K562 (cell line): ENCODE measurements around the gene DVL2. TPM values are rescaled to one million over a fixed set of nuclear protein-coding genes. Genes with fewer than 3 reads are reported as not detected.

Experiments used
- ATAC-seq: fragments of 200-7000 bp; cut with Tn5 transposase; 3 replicates; pipeline ENCODE4 v1.9.1; 2020; ENCODE audit warnings: moderate library complexity
- BruUV-seq: library from RNA; stranded (reverse); fragments of 400-500 nt; replicated peaks from 2 replicates; lab custom pipeline; 2021; lab: Mats Ljungman, UMichigan
- CTCF ChIA-PET: fragments of 300-600 bp; formaldehyde crosslinking; extraction: SDS; loops from one replicate; lab custom pipeline; 2021; ENCODE audit warnings: low intra/inter-chr PET ratio; lab: Yijun Ruan, JAX
- POLR2A ChIA-PET: fragments of 300-600, 350-650 bp; sonication (Branson Sonifier 250); formaldehyde crosslinking; extraction: SDS; loops from one replicate; lab custom pipeline; 2021; ENCODE audit warnings: antibody characterized with exemption, inconsistent platforms; lab: Yijun Ruan, JAX
- DNase-seq, 4 experiments: peaks; one replicate each; pipeline versions ENCODE4 v3.0.0 to v3.0.0-alpha.2; 2011 to 2018; ENCODE audit warnings: low spot score in 3 of 4, mixed read lengths in 3 of 4; ENCODE audit errors: extremely low read depth in 1 of 4
- FAIRE-seq: peaks from 2 replicates; lab custom pipeline; 2011; peaks lifted over from hg19 to GRCh38; lab: Jason Lieb, UNC
- H2AFZ ChIP-seq: 2 replicates; pipeline ENCODE4 v1.6.0; 2011; ENCODE audit warnings: low read depth, low read length, control low read depth, inconsistent platforms
- H3K27ac ChIP-seq: fragments of 200-600 bp; 3 replicates; pipeline ENCODE4 v1.8.0; 2011; ENCODE audit warnings: low read depth, mild to moderate bottlenecking, control low read depth, inconsistent platforms, low read length, moderate library complexity, mixed read lengths; ENCODE audit errors: extremely low read depth
- H3K27me3 ChIP-seq, 2 experiments: fragments of 300-600 bp in 1 of 2; 2 replicates in 1 of 2; 3 replicates in 1 of 2; pipeline versions ENCODE4 v1.6.0 to v1.8.0; 2011; ENCODE audit warnings: inconsistent platforms in 2 of 2, low read length in 2 of 2, mild to moderate bottlenecking in 1 of 2, mixed read lengths in 1 of 2, moderate library complexity in 1 of 2; ENCODE audit not compliant: control insufficient read depth in 2 of 2, insufficient read depth in 2 of 2
- H3K36me3 ChIP-seq: fragments of 300-600 bp; 3 replicates; pipeline ENCODE4 v1.8.0; 2011; ENCODE audit warnings: mild to moderate bottlenecking, low read length, inconsistent platforms; ENCODE audit not compliant: control insufficient read depth, insufficient read depth
- H3K4me1 ChIP-seq, 2 experiments: fragments of 200-600 bp in 1 of 2; replicated peaks in 1 of 2; 2 replicates in 1 of 2; 3 replicates in 1 of 2; pipeline versions ENCODE4 v1.5.1 to v1.8.0; 2011; ENCODE audit warnings: inconsistent platforms in 2 of 2, low read length in 2 of 2, mild to moderate bottlenecking in 1 of 2, mixed read lengths in 1 of 2, moderate library complexity in 1 of 2; ENCODE audit not compliant: control insufficient read depth in 2 of 2, insufficient read depth in 2 of 2
- H3K4me2 ChIP-seq: 2 replicates; pipeline ENCODE4 v1.6.1; 2011; ENCODE audit warnings: low read length, control low read depth, inconsistent platforms, mixed read lengths; ENCODE audit not compliant: insufficient read depth
- H3K4me3 ChIP-seq: fragments of 200-600 bp; sonication (generic), shearing (Covaris generic); 2 replicates; pipeline ENCODE4 v1.5.1; 2016; ENCODE audit warnings: control low read depth, inconsistent platforms
- H3K79me2 ChIP-seq: fragments of 200-600 bp; 3 replicates; pipeline ENCODE4 v1.8.0; 2011; ENCODE audit warnings: low read length, inconsistent platforms; ENCODE audit not compliant: control insufficient read depth, insufficient read depth
- H3K9ac ChIP-seq, 2 experiments: 2 replicates each; pipeline versions ENCODE4 v1.6.0 to v1.6.1; 2011; ENCODE audit warnings: low read depth in 2 of 2, low read length in 2 of 2, control low read depth in 1 of 2, inconsistent platforms in 1 of 2, mild to moderate bottlenecking in 1 of 2, mixed read lengths in 1 of 2; ENCODE audit not compliant: insufficient read depth in 1 of 2
- H3K9me1 ChIP-seq: one replicate; pipeline ENCODE4 v1.6.0; 2011; ENCODE audit warnings: inconsistent platforms, mild to moderate bottlenecking, low read length, moderate library complexity; ENCODE audit not compliant: control insufficient read depth, insufficient read depth
- H3K9me3 ChIP-seq: replicated peaks from 2 replicates; pipeline ENCODE4 v1.5.1; 2011; ENCODE audit warnings: low read depth, low read length, inconsistent platforms; ENCODE audit not compliant: control insufficient read depth, insufficient read depth
- H4K20me1 ChIP-seq: replicated peaks from 2 replicates; pipeline ENCODE4 v1.6.1; 2011; ENCODE audit warnings: low read length, inconsistent platforms, mixed read lengths; ENCODE audit not compliant: control insufficient read depth, insufficient read depth
- BCLAF1 ChIP-seq, 2 experiments: fragments of 450-650 bp in 1 of 2; IDR thresholded peaks; 2 replicates each; pipeline ENCODE4 v1.6.1; 2011 to 2017; ENCODE audit warnings: low read depth in 2 of 2, antibody characterized with exemption in 1 of 2, borderline replicate concordance in 1 of 2, low read length in 1 of 2, mild to moderate bottlenecking in 1 of 2, mixed read lengths in 1 of 2; ENCODE audit not compliant: control insufficient read depth in 1 of 2
- ETV1 ChIP-seq: fragments of 450-650 bp; conservative IDR thresholded peaks from 2 replicates; pipeline ENCODE4 v1.6.1; 2016; ENCODE audit warnings: missing genetic modification characterization, control low read depth, low read depth, missing compliant biosample characterization
- ETV5 ChIP-seq: sonication (generic); formaldehyde crosslinking; IDR thresholded peaks from 2 replicates; pipeline ENCODE4 v1.4.0; 2020; ENCODE audit warnings: low read depth, mild to moderate bottlenecking, missing genetic modification reagents
- FOXP1 ChIP-seq: sonication (generic); formaldehyde crosslinking; IDR thresholded peaks from 2 replicates; pipeline ENCODE4 v1.8.0; 2022; ENCODE audit warnings: mild to moderate bottlenecking, missing genetic modification reagents
- HCFC1 ChIP-seq: IDR thresholded peaks from 2 replicates; pipeline ENCODE4 v1.6.1; 2012; ENCODE audit warnings: low read depth, low read length, improper control_type of control experiment
- JUNB ChIP-seq: fragments of 450-650 bp; formaldehyde crosslinking; conservative IDR thresholded peaks from 2 replicates; pipeline ENCODE4 v1.4.0; 2020; ENCODE audit warnings: mild to moderate bottlenecking
- KDM4B ChIP-seq, 2 experiments: fragments of 450-650 bp in 1 of 2; sonication (generic) in 1 of 2; IDR thresholded peaks; 2 replicates each; pipeline ENCODE4 v1.6.1; 2016 to 2017; ENCODE audit warnings: borderline replicate concordance in 2 of 2, antibody characterized with exemption in 1 of 2, low read depth in 1 of 2, mild to moderate bottlenecking in 1 of 2
- MED1 ChIP-seq: sonication (generic); formaldehyde crosslinking; IDR thresholded peaks from 2 replicates; pipeline ENCODE4 v1.8.1; 2023; ENCODE audit warnings: missing genetic modification reagents, borderline replicate concordance
- RBFOX2 ChIP-seq: fragments of 200-400 bp; formaldehyde crosslinking; IDR thresholded peaks from 2 replicates; pipeline ENCODE4 v1.6.1; 2017; ENCODE audit warnings: low read depth, mild to moderate bottlenecking, low read length, moderate library complexity
- SLC30A9 ChIP-seq: fragments of 250-450 bp; sonication (Bioruptor Pico); IDR thresholded peaks from 2 replicates; pipeline ENCODE4 v1.8.0; 2022; ENCODE audit warnings: mild to moderate bottlenecking, moderate library complexity
- SUPT5H ChIP-seq: fragments of 450-650 bp; IDR thresholded peaks from 2 replicates; pipeline ENCODE4 v1.6.1; 2016
- ZBED1 ChIP-seq: IDR thresholded peaks from 2 replicates; pipeline ENCODE4 v1.6.1; 2014
- ZNF184 ChIP-seq: sonication (generic); formaldehyde crosslinking; IDR thresholded peaks from 2 replicates; pipeline ENCODE4 v1.5.0; 2020; ENCODE audit warnings: missing genetic modification reagents
- ZNF197 ChIP-seq: fragments of 200-800 bp; sonication (Bioruptor generic); IDR thresholded peaks from 2 replicates; pipeline ENCODE4 v1.6.1; 2016; ENCODE audit warnings: low read depth, missing genetic modification characterization, missing compliant biosample characterization
- WGBS: fragments of 100-300 bp; shearing (Covaris generic); methylation state at CpG from one replicate; pipeline ENCODE4 v1.1.6; 2016; ENCODE audit warnings: low coverage, mixed read lengths; ENCODE audit not compliant: insufficient coverage; ENCODE audit errors: missing lambda C conversion rate; 5-methylcytosine and 5-hydroxymethylcytosine counted together
- in situ Hi-C: fragments of 300-500 bp; cut with MboI; formaldehyde crosslinking; loops from 4 replicates; pipeline ENCODE4 v1.15.0; 2018; ENCODE audit warnings: inconsistent platforms, mixed read lengths
- intact Hi-C: fragments of 100-400 bp; cut with micrococcal nuclease; formaldehyde crosslinking; loops from 2 replicates; pipeline ENCODE4 v1.14.2; 2022
- polyA plus RNA-seq, 8 experiments: library from polyadenylated mRNA; depleted of rRNA in 4 of 8; stranded (reverse) in 5 of 8; unstranded in 3 of 8; fragments of >200 nt; fragmentation: Nextera tagmentation in 2 of 8; fragmentation: Illumina TruSeq in 1 of 8; extraction: Ambion mirVana in 2 of 8; extraction: Trizol in 1 of 8; gene quantifications; 2 replicates each; pipeline versions ENCODE4 v1.2.1 to v1.2.3, GENCODE V29; 2011 to 2014; ENCODE audit warnings: inconsistent platforms in 1 of 8, missing spikeins in 1 of 8
- total RNA-seq, 7 experiments: library from RNA; depleted of rRNA in 6 of 7; stranded (reverse); fragments of >200 nt in 6 of 7; fragmentation: Illumina TruSeq in 2 of 7; extraction: Trizol in 2 of 7; gene quantifications; 2 replicates each; pipeline versions ENCODE4 v1.2.1 to v1.2.3, GENCODE V29; 2011 to 2021; ENCODE audit warnings: low replicate concordance in 1 of 7
- TF ChIP-seq, protein P1 (sequence below): sonication (generic); formaldehyde crosslinking; IDR thresholded peaks from 2 replicates; pipeline ENCODE4 v1.8.0; 2022; ENCODE audit warnings: mild to moderate bottlenecking, missing genetic modification reagents, borderline replicate concordance
- TF ChIP-seq, protein P2 (sequence below): sonication (generic); formaldehyde crosslinking; IDR thresholded peaks from 2 replicates; pipeline ENCODE4 v1.8.1; 2023; ENCODE audit warnings: mild to moderate bottlenecking, missing genetic modification reagents

DVL2 gene
- total and polyA plus RNA-seq, 9 of the 15 experiments (the other 6 are each of a cell fraction or from before 2014, with no cell fraction given), result 1.3 to 49.5 (median 24.3) TPM

DNA sequence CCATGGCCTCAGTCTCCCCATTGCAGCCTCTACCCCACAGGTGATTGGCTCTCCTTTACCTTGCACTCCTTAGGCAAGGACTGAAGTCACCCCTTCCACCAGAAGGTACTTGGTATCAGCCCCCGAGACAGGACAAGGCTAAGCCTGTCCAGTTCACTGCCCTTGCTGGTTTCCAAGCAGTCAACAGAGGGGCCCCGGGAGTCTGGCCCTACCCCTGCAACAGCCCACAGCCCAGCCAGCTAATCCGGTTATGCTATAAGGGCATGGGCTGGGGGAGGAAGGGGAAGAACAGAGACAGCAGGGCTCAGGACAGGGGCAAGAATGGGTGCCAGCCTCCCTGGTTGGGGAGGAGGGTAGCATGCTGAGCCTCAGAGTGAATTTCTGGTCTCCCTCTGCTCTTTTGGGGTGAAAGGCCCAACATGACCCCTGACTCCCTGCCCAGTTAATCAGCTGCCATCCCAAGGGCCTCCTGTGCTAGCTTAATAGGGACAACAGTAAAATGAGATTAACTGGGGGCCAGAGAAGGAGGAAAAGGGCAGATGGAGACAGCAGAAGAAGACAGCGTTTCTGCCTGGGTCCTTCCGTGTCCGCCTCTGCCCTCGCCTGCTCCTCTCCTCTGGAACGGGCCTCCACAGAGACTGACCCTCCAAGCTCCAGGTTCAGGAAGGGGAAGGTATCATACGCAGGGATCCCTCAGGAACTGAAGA, 25.4 kb downstream of the DVL2 start:
- intact Hi-C loops (no loop called here), in situ Hi-C loops (no loop called here)
- no peak for DNase-seq
- WGBS, result 73% methylated on average over 4 of the region's 9 CpGs
- H3K27ac ChIP-seq, result no peak overlapping the region
- no peak overlapping the region for H2AFZ ChIP-seq
- no peaks in the 10 kb centered on the region for H3K9me1 ChIP-seq
- H4K20me1 ChIP-seq, result peaks cover 3% of the 10 kb centered on the region; the same call in 1 of the 2 replicates
- H3K4me2 ChIP-seq, result no peak overlapping the region
- no TSS peak for BruUV-seq
- peaks cover 14% of the 10 kb centered on the region; the same call in 2 of the 3 replicates for H3K79me2 ChIP-seq
- H3K9ac ChIP-seq, result no peak overlapping the region
- no peaks in the 10 kb centered on the region; the same call in 2 of the 3 replicates for H3K36me3 ChIP-seq
- H3K4me1 ChIP-seq, result peaks cover 7 to 41% of the 10 kb centered on the region in 2 experiments; a peak in 4 of 5 replicates
- no peaks in the 10 kb centered on the region for H3K27me3 ChIP-seq
- POLR2A ChIA-PET, result interaction anchor here (0.6 kb wide), 2 partner anchors 16 to 195 kb away, joined by 3 to 4 read pairs; no protein-coding TSS in a partner anchor
- ATAC-seq, result no peak
- no peaks in the 10 kb centered on the region for H3K9me3 ChIP-seq
- CTCF ChIA-PET, result no interaction called here
- H3K4me3 ChIP-seq, result no peak overlapping the region
- no peak for FAIRE-seq
- TF ChIP-seq, protein P1, sequence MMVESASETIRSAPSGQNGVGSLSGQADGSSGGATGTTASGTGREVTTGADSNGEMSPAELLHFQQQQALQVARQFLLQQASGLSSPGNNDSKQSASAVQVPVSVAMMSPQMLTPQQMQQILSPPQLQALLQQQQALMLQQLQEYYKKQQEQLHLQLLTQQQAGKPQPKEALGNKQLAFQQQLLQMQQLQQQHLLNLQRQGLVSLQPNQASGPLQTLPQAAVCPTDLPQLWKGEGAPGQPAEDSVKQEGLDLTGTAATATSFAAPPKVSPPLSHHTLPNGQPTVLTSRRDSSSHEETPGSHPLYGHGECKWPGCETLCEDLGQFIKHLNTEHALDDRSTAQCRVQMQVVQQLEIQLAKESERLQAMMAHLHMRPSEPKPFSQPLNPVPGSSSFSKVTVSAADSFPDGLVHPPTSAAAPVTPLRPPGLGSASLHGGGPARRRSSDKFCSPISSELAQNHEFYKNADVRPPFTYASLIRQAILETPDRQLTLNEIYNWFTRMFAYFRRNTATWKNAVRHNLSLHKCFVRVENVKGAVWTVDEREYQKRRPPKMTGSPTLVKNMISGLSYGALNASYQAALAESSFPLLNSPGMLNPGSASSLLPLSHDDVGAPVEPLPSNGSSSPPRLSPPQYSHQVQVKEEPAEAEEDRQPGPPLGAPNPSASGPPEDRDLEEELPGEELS (CRISPR knock-in tag), result no peak
- TF ChIP-seq MED1 (no peak), ZNF184 (CRISPR knock-in tag) (no peak), BCLAF1 (IDR thresholded peaks at IDR 0.05; ENCODE audit: borderline replicate concordance in 1 of 2, control insufficient read depth in 1 of 2, low read depth in 2 of 2, low read length in 1 of 2) (no peak), SLC30A9 (CRISPR knock-in tag) (no peak), SUPT5H (no peak), ZBED1 (no peak), KDM4B (IDR thresholded peaks at IDR 0.05; ENCODE audit: borderline replicate concordance in 2 of 2, low read depth in 1 of 2) (no peak), FOXP1 (CRISPR knock-in tag) (no peak), ETV5 (CRISPR knock-in tag) (no peak), RBFOX2 (no peak), HCFC1 (no peak), ETV1 (tag) (no peak), JUNB (no peak), ZNF197 (CRISPR knock-in tag) (no peak)
- TF ChIP-seq, protein P2, sequence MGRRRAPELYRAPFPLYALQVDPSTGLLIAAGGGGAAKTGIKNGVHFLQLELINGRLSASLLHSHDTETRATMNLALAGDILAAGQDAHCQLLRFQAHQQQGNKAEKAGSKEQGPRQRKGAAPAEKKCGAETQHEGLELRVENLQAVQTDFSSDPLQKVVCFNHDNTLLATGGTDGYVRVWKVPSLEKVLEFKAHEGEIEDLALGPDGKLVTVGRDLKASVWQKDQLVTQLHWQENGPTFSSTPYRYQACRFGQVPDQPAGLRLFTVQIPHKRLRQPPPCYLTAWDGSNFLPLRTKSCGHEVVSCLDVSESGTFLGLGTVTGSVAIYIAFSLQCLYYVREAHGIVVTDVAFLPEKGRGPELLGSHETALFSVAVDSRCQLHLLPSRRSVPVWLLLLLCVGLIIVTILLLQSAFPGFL (CRISPR knock-in tag), result no peak
